ENCODE data around the gene SAMHD1.
A peak's percentile ranks its signal among the peaks of the same experiment; 100 is the strongest.
"Not testable (repeated sequence)": the region's sequence is repeated elsewhere in the genome, so short reads cannot be mapped to it uniquely, and the experiment has no call there.

SAMHD1 gene

DNA sequence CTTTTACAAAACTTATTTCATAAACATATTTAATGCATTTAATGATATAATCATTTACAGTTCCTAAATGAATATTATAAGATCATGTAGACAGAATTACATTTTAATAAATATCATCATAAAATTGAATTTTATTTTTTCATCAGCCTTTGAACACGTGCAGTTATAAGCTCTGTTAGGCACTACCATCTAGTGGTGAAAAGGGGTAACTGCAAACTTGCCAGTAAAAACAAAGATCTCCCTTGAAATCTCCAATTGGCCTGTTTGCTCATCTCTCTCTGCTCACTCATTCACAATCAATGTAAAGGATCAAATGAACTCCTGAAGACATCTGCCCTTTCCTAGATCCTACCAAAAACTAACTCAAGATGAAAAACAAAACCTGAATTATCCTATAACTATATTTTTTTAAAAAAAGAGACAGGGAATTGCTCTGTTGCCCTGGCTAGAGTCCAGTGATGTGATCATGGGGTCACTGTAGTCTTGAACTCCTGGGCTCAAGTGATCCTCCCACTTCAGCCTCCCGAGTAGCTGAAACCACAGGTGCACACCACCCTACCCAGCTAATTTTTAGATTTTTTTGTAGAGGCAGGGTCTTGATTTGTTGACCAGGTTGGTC, 31.7 kb downstream of the SAMHD1 start:
- TF ChIP-seq, protein P1, sequence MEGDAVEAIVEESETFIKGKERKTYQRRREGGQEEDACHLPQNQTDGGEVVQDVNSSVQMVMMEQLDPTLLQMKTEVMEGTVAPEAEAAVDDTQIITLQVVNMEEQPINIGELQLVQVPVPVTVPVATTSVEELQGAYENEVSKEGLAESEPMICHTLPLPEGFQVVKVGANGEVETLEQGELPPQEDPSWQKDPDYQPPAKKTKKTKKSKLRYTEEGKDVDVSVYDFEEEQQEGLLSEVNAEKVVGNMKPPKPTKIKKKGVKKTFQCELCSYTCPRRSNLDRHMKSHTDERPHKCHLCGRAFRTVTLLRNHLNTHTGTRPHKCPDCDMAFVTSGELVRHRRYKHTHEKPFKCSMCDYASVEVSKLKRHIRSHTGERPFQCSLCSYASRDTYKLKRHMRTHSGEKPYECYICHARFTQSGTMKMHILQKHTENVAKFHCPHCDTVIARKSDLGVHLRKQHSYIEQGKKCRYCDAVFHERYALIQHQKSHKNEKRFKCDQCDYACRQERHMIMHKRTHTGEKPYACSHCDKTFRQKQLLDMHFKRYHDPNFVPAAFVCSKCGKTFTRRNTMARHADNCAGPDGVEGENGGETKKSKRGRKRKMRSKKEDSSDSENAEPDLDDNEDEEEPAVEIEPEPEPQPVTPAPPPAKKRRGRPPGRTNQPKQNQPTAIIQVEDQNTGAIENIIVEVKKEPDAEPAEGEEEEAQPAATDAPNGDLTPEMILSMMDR (IDR thresholded peaks at IDR 0.05), result peak; percentile 95
- TF ChIP-seq ZFX (IDR thresholded peaks at IDR 0.05; ENCODE audit: borderline replicate concordance), result no peak
- no peak overlapping the region for H3K27ac ChIP-seq

DNA sequence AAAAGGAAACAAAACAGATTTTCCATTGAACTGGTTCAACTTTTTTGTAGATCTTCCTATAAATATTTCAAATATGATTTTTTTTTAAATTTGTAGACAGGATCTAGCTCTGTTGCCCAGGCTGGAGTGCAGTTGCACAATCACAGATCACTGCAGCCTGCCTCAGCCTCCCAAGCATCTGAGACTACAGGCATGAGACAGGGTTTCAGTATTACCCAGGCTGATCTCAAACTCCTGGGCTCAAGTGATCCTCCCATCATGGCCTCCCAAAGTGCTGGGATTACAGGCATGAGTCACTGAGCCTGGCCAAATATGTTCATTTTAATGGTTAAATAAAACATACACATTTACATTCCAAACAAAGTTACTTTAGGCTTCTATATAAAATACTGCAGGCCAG, 33.6 kb downstream of the SAMHD1 start:
- TF ChIP-seq, protein P1 (IDR thresholded peaks at IDR 0.05), result no peak
- no peak for TF ChIP-seq ZFX (IDR thresholded peaks at IDR 0.05; ENCODE audit: borderline replicate concordance)
- H3K27ac ChIP-seq, result no peak overlapping the region

DNA sequence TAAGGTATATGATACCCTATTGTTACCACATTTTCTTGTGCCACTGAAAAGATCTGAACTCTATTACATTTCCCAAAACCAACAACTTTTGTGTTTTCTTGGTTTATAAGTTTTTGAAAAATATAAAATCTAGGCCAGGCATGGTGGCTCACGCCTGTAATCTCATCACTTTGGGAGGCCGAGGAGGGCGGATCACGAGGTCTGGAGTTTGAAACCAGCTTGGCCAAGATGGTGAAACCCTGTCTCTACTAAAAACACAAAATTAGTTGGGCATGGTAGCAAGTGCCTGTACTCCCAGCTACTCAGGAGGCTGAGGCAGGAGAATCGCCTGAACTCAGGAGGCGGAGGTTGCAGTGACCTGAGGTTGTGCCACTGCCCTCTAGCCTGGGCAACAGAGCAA, 34.3 kb downstream of the SAMHD1 start:
- H3K27ac ChIP-seq, result no peak overlapping the region
- TF ChIP-seq, protein P1 (IDR thresholded peaks at IDR 0.05), result no peak
- TF ChIP-seq ZFX (IDR thresholded peaks at IDR 0.05; ENCODE audit: borderline replicate concordance), result no peak

DNA sequence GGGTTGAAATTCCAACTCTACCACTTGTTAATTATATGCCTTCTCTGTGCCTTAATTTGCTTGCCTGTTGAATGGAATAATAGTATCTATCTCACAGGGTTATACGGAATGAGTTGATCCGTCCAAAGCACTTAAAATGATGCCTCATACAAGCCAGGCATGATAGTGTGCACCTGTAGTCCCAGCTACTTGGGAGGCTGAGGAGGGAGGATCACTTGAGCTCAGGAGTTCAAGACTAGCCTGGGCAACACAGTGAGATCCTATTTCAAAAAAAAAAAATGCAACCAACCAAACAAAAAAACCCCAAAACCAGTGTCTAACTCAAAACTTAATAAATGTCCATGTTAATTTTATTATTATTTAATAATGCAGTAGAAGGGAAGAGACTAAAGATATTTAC, 35.3 kb downstream of the SAMHD1 start:
- H3K27ac ChIP-seq, result no peak overlapping the region
- TF ChIP-seq, protein P1 (IDR thresholded peaks at IDR 0.05), result no peak
- TF ChIP-seq ZFX (IDR thresholded peaks at IDR 0.05; ENCODE audit: borderline replicate concordance), result no peak

DNA sequence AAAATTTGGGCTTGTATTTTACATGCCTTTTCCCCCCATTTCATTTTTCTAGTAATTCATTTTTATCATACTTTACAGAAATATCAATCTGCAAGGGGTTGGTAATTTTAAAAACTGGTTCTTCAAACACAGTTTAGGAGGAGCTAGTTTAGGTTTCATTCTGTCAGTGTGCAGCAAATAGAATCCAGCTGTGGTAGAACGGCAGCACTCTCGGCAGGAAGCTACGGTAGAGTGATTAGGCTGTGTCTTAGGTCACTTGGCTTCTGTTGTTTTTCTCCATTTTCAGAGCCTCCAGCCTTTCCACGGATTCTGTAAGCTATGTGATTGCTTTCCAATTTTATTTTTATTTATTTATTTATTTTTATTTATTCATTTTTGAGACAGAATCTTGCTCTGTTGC, 42.9 kb downstream of the SAMHD1 start:
- TF ChIP-seq, protein P1 (IDR thresholded peaks at IDR 0.05), result no peak
- TF ChIP-seq ZFX (IDR thresholded peaks at IDR 0.05; ENCODE audit: borderline replicate concordance), result no peak
- H3K27ac ChIP-seq, result no peak overlapping the region

DNA sequence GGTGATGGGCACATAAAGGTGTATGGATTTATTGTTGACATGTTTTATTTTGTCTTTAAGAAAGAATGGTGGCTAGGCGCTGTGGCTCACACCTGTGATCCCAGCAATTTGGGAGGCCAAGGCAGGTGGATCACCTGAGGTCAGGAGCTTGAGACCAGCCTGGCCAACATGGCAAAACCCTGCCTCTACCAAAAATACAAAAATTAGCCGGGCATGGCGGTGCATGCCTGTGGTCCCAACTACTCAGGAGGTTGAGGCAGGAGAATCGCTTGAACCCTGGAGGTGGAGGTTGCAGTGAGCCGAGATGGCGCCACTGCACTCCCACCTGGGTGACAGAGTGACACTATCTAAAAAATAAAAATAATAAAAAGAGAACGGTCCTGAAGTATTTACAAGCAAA, 45.4 kb downstream of the SAMHD1 start:
- not testable (repeated sequence) for H3K27ac ChIP-seq

DNA sequence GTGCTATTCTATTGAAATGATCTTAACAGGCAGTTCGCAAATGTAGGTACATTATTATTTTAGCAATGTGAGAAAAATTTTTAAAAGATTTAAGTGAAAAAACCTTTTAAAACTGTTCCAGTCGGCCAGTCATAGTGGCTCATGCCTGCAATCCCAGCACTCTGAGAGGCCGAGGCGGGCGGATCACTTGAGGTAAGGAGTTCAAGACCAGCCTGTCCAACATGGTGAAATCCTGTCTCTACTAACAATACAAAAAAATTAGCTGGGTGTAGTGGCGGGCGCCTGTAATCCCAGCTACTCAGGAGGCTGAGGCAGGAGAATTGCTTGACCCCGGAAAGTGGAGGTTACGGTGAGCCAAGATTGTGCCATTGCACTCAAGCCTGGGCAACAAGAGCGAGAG, 45.9 kb downstream of the SAMHD1 start:
- not testable (repeated sequence) for H3K27ac ChIP-seq

DNA sequence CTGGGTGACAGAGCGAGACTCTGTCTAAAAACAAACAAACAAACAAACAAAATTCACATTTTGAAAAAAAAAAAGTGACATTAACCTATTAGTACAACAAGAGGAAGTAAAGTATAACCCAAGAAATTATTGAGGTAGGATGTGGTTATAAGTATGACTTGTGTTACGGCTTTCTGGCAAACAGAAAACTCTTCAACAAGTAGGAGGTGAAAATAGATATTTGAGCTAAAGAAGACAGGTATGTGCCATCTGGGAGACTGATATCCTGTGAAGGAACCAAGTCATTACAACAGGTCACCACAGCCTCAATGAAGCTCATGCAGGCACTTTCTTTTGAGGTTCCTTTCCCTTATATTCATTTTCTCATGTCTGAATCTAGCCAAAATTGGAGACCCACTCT, 46.8 kb downstream of the SAMHD1 start:
- no peak overlapping the region for H3K27ac ChIP-seq
- TF ChIP-seq, protein P1 (IDR thresholded peaks at IDR 0.05), result no peak
- no peak for TF ChIP-seq ZFX (IDR thresholded peaks at IDR 0.05; ENCODE audit: borderline replicate concordance)
